ENCODE data around the gene TMED5. TPM values are rescaled to one million over a fixed set of nuclear protein-coding genes. Genes with fewer than 3 reads are reported as not detected.

TMED5 gene
- 50.6 and 66.4 TPM in 2 replicates for total RNA-seq

DNA sequence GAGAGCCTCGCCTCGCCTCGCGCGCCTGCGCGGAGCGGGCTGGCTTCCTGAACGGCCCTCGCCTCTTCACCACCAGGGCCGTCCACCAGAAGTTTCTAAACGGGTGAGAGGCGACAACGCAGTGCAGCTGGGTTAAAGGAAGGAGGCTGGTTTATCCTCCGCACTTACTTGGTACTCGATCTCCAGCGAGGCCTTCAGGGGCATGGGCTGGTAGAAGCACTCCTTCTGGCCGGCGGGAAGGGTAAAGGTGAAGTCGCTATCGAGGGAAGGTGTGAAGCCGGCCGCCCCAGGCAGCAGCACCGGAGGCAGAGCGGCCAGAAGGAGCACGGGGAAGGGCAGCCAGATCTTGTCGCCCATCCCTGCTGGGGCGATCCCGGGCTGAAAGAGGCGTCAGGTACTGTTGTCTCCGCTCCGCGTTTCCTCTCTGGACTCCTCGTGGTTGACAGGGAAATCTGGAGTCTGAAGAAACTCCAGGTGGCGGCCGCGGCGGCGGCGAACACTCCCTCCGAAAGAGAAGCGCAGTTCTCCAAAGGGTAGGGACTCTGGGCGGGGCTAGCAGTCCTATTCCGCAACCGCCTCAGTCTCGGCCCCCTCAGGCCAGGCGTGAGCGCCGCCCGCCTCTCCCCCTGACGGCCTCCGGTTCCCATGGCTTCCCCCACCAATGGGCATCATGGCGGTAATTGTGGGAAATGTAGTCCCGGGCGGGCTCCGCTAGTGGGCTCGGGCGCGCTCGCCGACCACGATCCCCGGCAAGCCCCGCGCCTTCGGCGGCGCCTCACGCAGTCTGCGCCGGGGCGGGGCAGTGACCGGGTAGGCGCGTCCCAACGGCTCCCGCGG lies at the start of gene TMED5:
TSS of gene TMED5 (minus strand) at position 528 of the 837 bp plus-strand sequence. CDS start at position 357, 171 bp downstream.

DNA sequence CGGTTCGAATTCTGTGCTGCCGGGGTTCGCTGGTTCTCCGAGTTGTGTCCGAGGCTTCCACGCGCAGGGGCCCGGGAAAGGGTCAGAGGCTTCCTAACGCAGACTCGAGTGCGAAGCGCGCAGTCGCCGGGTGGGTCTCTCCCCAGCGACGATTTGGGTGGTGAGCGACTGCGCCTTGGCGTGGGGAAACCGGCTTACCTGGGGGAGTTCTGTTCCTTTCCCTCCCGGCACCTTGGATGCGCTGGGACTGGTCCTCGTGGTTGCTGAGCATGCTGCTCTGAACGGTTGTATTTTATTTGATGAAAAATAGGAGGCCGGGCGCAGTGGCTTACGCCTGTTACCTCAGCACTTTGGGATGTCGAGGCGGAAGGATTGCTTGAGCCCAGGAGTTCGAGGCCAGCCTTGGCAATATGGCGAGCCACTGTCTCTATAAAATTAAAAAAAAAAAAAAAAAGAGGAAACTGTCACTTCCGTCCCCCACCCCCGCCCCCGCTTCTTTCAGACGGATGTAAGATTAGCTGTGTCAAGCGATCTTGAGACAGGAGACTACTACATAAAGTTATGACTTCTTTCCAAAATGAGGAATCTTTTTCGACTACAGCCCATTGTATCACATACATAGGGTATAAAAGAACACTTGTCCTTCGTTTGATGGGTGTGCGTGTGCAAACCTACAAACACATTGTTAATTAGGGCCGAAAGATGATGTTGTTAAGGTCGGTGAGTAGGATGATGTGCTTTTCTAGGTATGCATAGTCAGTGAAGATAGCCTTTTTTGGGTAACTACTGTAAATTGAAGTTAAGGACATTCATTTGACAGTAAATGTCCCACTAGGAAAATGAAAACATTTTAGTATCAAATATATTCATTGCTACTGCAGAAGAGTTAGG lies 755 bp upstream of the TMED5 start, which contains the start of gene CCDC18:
TSS of gene CCDC18 (plus strand) at position 2 of the 891 bp plus-strand sequence. CDS start 2,638 bp downstream, outside the sequence.

Other genes starting within 250 kb of the TMED5 start
- gene DIPK1A, start 219.0 kb downstream of the TMED5 start, total RNA-seq = 12.5 and 15.8 TPM in 2 replicates
- gene MTF2, start 101.1 kb downstream of the TMED5 start, total RNA-seq = 10.1 and 13.6 TPM in 2 replicates
- 7.7 and 10.6 TPM in 2 replicates for gene CCDC18, start 311 bp upstream of the TMED5 start, total RNA-seq
- gene DR1, start 165.5 kb upstream of the TMED5 start, total RNA-seq = 20.6 and 23.1 TPM in 2 replicates